DOHH2 (cell line): Measurements from ENCODE around the gene C8G.

Experiments
- H3F3A ChIP-seq: fragments of 200-600 bp; sonication (generic), shearing (Covaris generic); 2 replicates; pipeline ENCODE4 v1.6.0; 2016; ENCODE audit warnings: antibody characterized with exemption, mild to moderate bottlenecking; ENCODE audit not compliant: control insufficient read depth, insufficient read depth
- H3K27ac ChIP-seq: fragments of 200-600 bp; sonication (generic); 2 replicates; pipeline ENCODE4 v1.5.1; 2014; ENCODE audit warnings: low read depth, mild to moderate bottlenecking, low read length, moderate library complexity
- H3K27me3 ChIP-seq: fragments of 200-600 bp; sonication (generic); 2 replicates; pipeline ENCODE4 v1.6.1; 2014; ENCODE audit warnings: mild to moderate bottlenecking, low read length, mixed read lengths; ENCODE audit not compliant: control insufficient read depth
- H3K36me3 ChIP-seq: fragments of 200-600 bp; sonication (generic); 2 replicates; pipeline ENCODE4 v1.6.1; 2014; ENCODE audit warnings: mild to moderate bottlenecking, low read length, moderate library complexity, mixed read lengths; ENCODE audit not compliant: control insufficient read depth
- H3K4me1 ChIP-seq: fragments of 200-600 bp; sonication (generic); 2 replicates; pipeline ENCODE4 v1.6.1; 2014; ENCODE audit warnings: mild to moderate bottlenecking, low read length, mixed read lengths; ENCODE audit not compliant: control insufficient read depth
- H3K4me2 ChIP-seq: fragments of 200-600 bp; sonication (generic); 2 replicates; pipeline ENCODE4 v1.6.0; 2014; ENCODE audit warnings: mild to moderate bottlenecking, low read length, moderate library complexity
- H3K4me3 ChIP-seq: fragments of 200-600 bp; sonication (generic); 2 replicates; pipeline ENCODE4 v1.5.1; 2014; ENCODE audit warnings: mild to moderate bottlenecking, low read length, mixed read lengths
- H3K79me2 ChIP-seq: fragments of 200-600 bp; sonication (generic); 2 replicates; pipeline ENCODE4 v1.6.1; 2014; ENCODE audit warnings: mild to moderate bottlenecking, low read length, mixed read lengths; ENCODE audit not compliant: control insufficient read depth
- H3K9me2 ChIP-seq: fragments of 200-600 bp; sonication (generic); replicated peaks from 2 replicates; pipeline ENCODE4 v1.6.1; 2014; ENCODE audit warnings: mild to moderate bottlenecking, low read length, mixed read lengths; ENCODE audit not compliant: control insufficient read depth
- H3K9me3 ChIP-seq: fragments of 200-600 bp; sonication (generic); 2 replicates; pipeline ENCODE4 v1.6.1; 2014; ENCODE audit warnings: antibody characterized with exemption, low read length, mixed read lengths; ENCODE audit not compliant: control insufficient read depth, insufficient read depth
- H4K20me1 ChIP-seq: fragments of 200-600 bp; sonication (generic); 2 replicates; pipeline ENCODE4 v1.6.0; 2014; ENCODE audit warnings: low read depth, mild to moderate bottlenecking, antibody characterized with exemption, low read length, moderate library complexity; ENCODE audit not compliant: control insufficient read depth, insufficient read depth
- CTCF ChIP-seq: fragments of 200-600 bp; sonication (generic); IDR thresholded peaks from one replicate; pipeline ENCODE4 v1.5.1; 2014; ENCODE audit warnings: antibody characterized with exemption, mild to moderate bottlenecking, low read depth, low read length; ENCODE audit not compliant: poor library complexity, severe bottlenecking
- EZH2phosphoT487 ChIP-seq: fragments of 200-600 bp; sonication (generic); IDR thresholded peaks from 2 replicates; pipeline ENCODE4 v1.6.1; 2017; ENCODE audit warnings: borderline replicate concordance, mild to moderate bottlenecking, antibody characterized with exemption, low read length, moderate library complexity, mixed read lengths

C8G gene

GRCh38 chr9:136960938-136961275 lies 15.9 kb downstream of the C8G start:
- no peaks in the 10 kb centered on the region for H4K20me1 ChIP-seq
- no peaks in the 10 kb centered on the region for H3K9me2 ChIP-seq
- H3K4me3 ChIP-seq, result no peak overlapping the region
- H3K9me3 ChIP-seq, result no peaks in the 10 kb centered on the region
- TF ChIP-seq CTCF (no peak), EZH2phosphoT487 (no peak)
- H3K36me3 ChIP-seq, result no peaks in the 10 kb centered on the region
- no peaks in the 10 kb centered on the region for H3K27me3 ChIP-seq
- H3F3A ChIP-seq, result no peaks in the 10 kb centered on the region
- H3K4me1 ChIP-seq, result peaks cover 8% of the 10 kb centered on the region
- H3K27ac ChIP-seq, result no peak overlapping the region
- H3K79me2 ChIP-seq, result no peaks in the 10 kb centered on the region
- H3K4me2 ChIP-seq, result no peak overlapping the region

- H4K20me1 ChIP-seq, result no peaks in the 10 kb centered on the region
- no peaks in the 10 kb centered on the region for H3K79me2 ChIP-seq
- no peak overlapping the region for H3K4me2 ChIP-seq
- H3K9me2 ChIP-seq, result no peaks in the 10 kb centered on the region
- H3K27me3 ChIP-seq, result no peaks in the 10 kb centered on the region
- no peak overlapping the region for H3K4me3 ChIP-seq
- H3K4me1 ChIP-seq, result peaks cover 14% of the 10 kb centered on the region
- no peaks in the 10 kb centered on the region for H3K9me3 ChIP-seq
- no peak for TF ChIP-seq CTCF
- TF ChIP-seq EZH2phosphoT487, result no peak
- no peaks in the 10 kb centered on the region for H3F3A ChIP-seq
- H3K36me3 ChIP-seq, result no peaks in the 10 kb centered on the region
- no peak overlapping the region for H3K27ac ChIP-seq
These were observed 16.4 kb downstream of the C8G start for GRCh38 chr9:136961279-136962065.

GRCh38 chr9:136962163-136962562 lies 17.1 kb downstream of the C8G start:
- Histone ChIP-seq H3F3A (no peaks in the 10 kb centered on the region), H3K27me3 (no peaks in the 10 kb centered on the region), H3K79me2 (no peaks in the 10 kb centered on the region), H3K4me3 (no peak overlapping the region), H4K20me1 (no peaks in the 10 kb centered on the region), H3K27ac (no peak overlapping the region), H3K4me1 (peaks cover 14% of the 10 kb centered on the region), H3K9me3 (no peaks in the 10 kb centered on the region), H3K36me3 (no peaks in the 10 kb centered on the region), H3K4me2 (no peak overlapping the region), H3K9me2 (no peaks in the 10 kb centered on the region)
- TF ChIP-seq EZH2phosphoT487, result no peak
- TF ChIP-seq CTCF, result no peak
